Sigmoid colon (tissue), 7 donors: ENCODE measurements around the gene GSS. TPM values are rescaled to one million over a fixed set of nuclear protein-coding genes. Genes with fewer than 3 reads are reported as not detected.

ENCODE experiments used
- DNase-seq: peaks from one replicate; pipeline ENCODE4 v3.0.0-alpha.2; 2019
- H3K27ac ChIP-seq, 4 donors: fragments of 200-600 bp; sonication (generic); one replicate each; pipeline ENCODE4 v1.5.1; 2016 to 2019; ENCODE audit warnings: mild to moderate bottlenecking in 1 of 4
- H3K27me3 ChIP-seq, 3 donors: fragments of 200-600 bp; sonication (generic); one replicate each; pipeline ENCODE4 v1.5.1; 2019; ENCODE audit warnings: mild to moderate bottlenecking in 1 of 3
- H3K36me3 ChIP-seq, 4 donors: fragments of 200-600 bp; sonication (generic); one replicate each; pipeline ENCODE4 v1.5.1; 2016 to 2019
- H3K4me1 ChIP-seq, 4 donors: fragments of 200-600 bp; sonication (generic); one replicate each; pipeline ENCODE4 v1.5.1; 2017 to 2019
- H3K4me3 ChIP-seq, 4 donors: fragments of 200-600 bp; sonication (generic); one replicate each; pipeline ENCODE4 v1.5.1; 2017 to 2019; ENCODE audit warnings: mild to moderate bottlenecking in 2 of 4, moderate library complexity in 1 of 4
- H3K9me3 ChIP-seq, 4 donors: fragments of 200-600 bp in 3 of 4; sonication (generic) in 3 of 4; one replicate each; pipeline versions ENCODE4 v1.5.1 to v1.6.1; 2013 to 2019
- EP300 ChIP-seq, 4 donors: sonication (generic); formaldehyde crosslinking; IDR thresholded peaks; one replicate each; pipeline ENCODE4 v1.6.1; 2017; ENCODE audit warnings: antibody characterized with exemption in 4 of 4
- POLR2A ChIP-seq, 2 donors: fragments of 450-650 bp; IDR thresholded peaks; one replicate each; pipeline ENCODE4 v1.6.1; 2016; ENCODE audit warnings: antibody characterized with exemption in 2 of 2, mild to moderate bottlenecking in 2 of 2, moderate library complexity in 2 of 2
- POLR2AphosphoS5 ChIP-seq, 4 donors: sonication (generic); formaldehyde crosslinking; IDR thresholded peaks; one replicate each; pipeline ENCODE4 v1.6.1; 2017; ENCODE audit warnings: antibody characterized with exemption in 4 of 4
- WGBS, 2 donors: extraction: QIAGEN DNeasy Blood & Tissue Kit; methylation state at CpG; one replicate each; pipeline ENCODE4 v1.1.7; 2013; 5-methylcytosine and 5-hydroxymethylcytosine counted together
- intact Hi-C: fragments of 100-400 bp; cut with DNase I; formaldehyde crosslinking; loops from one replicate; pipeline ENCODE4 v1.15.1; 2023
- polyA plus RNA-seq, 3 donors: library from polyadenylated mRNA; stranded (reverse); fragments of 200-250 nt; gene quantifications; one replicate each; pipeline ENCODE4 v1.2.3, GENCODE V29; 2013
- total RNA-seq, 4 donors: library from RNA; depleted of rRNA; stranded (reverse); fragments of >200 nt; gene quantifications; one replicate each; pipeline ENCODE4 v1.1.0, GENCODE V29; 2016
- TF ChIP-seq, protein P1 (sequence below), 4 experiments: fragments of 450-650 bp in 3 of 4; fragments of 200-600 bp in 1 of 4; IDR thresholded peaks; one replicate each; pipeline ENCODE4 v1.5.1; 2016 to 2019; ENCODE audit warnings: antibody characterized with exemption in 4 of 4, mild to moderate bottlenecking in 3 of 4, moderate library complexity in 2 of 4
- donor health status: healthy with polysubstance abuse.
- donor health status: Bipolar disorder and iron deficiency.
- donor health status: healthy.

Gene GSS
- total and polyA plus RNA-seq, 7 donors, result 22.9 to 80.7 (median 30.5) TPM

DNA sequence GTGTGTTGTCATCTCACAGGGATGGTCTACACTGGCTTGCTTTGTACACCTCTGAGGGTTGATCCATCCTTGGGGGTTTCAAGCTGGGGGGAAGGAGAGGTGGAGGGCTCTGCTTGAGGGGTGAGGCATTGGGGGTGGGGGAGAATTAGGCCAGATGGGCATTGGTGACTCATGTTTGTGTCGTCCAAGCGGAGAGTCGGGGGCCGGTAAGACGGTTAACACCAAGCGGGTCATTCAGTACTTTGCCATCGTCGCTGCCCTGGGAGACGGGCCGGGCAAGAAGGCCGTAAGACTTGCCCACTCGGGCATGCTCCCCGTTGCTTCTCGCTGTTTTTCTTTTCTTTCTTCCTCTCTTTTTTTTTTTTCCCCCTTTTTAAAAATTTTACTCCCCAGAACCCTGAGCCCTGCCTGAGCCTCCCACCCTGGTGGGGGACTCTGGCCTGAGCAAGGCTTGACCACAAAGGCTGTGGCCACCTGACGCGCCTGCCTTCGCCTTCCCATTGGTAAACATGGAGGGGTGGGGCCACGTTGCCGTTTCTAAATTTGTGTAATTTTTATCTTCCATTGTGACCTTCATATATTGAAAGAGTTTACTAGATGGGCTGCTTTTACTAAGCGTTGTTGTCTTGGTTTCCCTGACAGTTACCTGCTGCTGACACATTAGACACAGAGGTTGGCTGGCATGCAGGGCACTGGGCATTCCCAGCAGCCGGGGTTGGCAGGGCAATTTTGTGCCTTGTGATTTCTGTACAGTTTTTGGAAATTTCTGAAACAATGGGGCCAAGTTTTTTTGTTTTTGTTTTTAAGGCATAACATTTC, 26.9 kb upstream of the GSS start:
- no peak overlapping the region for H3K27ac ChIP-seq
- DNase-seq, result no peak
- H3K4me3 ChIP-seq, result no peak overlapping the region
- peaks cover 14 to 69% (median 43%) of the 10 kb centered on the region in 3 donors for H3K27me3 ChIP-seq
- WGBS, 2 donors, result 79 to 89% methylated on average over 21 of the region's 21 CpGs
- no peaks in the 10 kb centered on the region for H3K9me3 ChIP-seq
- peaks cover 0 to 4% (median 0%) of the 10 kb centered on the region in 4 donors for H3K4me1 ChIP-seq
- no peaks in the 10 kb centered on the region for H3K36me3 ChIP-seq
- no peak for TF ChIP-seq POLR2AphosphoS5 (IDR thresholded peaks at IDR 0.05)
- intact Hi-C loops, result no loop called here

DNA sequence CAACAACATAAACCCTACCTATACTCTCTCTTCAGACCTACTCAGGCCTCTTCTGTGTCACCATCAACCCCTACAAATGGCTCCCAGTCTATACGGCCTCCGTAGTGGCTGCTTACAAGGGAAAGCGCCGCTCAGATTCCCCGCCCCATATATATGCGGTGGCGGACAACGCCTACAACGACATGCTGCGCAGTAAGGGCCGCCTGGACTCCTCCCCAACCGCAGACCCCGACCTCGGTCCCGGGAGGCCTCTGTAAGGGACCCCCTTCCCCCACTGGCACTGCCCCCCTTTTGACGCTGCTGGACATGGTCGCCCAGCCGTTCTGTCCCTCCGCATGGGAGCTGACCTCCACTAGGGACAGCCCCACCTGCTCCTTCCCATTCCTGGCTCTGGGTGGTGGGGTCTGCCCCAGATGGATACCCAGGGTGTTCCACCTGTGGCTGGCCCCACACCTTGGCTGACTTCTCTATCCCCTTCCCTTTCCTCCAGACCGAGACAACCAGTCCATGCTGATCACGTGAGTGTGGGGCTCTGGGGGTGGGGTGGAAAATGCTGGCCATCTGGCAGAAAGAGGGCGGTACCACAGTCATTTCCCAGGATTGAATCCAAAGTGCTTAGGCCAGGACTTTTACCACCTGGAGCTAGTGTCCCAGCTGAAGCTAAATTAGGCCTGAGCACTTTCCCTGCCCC, 25.1 kb upstream of the GSS start:
- H3K4me1 ChIP-seq, result peaks cover 0 to 4% (median 0%) of the 10 kb centered on the region in 4 donors
- no peak for DNase-seq
- no peaks in the 10 kb centered on the region for H3K9me3 ChIP-seq
- no peak overlapping the region for H3K27ac ChIP-seq
- peaks cover 14 to 75% (median 43%) of the 10 kb centered on the region in 3 donors for H3K27me3 ChIP-seq
- intact Hi-C loops, result no loop called here
- no peak for TF ChIP-seq POLR2AphosphoS5 (IDR thresholded peaks at IDR 0.05)
- TF ChIP-seq, protein P1, sequence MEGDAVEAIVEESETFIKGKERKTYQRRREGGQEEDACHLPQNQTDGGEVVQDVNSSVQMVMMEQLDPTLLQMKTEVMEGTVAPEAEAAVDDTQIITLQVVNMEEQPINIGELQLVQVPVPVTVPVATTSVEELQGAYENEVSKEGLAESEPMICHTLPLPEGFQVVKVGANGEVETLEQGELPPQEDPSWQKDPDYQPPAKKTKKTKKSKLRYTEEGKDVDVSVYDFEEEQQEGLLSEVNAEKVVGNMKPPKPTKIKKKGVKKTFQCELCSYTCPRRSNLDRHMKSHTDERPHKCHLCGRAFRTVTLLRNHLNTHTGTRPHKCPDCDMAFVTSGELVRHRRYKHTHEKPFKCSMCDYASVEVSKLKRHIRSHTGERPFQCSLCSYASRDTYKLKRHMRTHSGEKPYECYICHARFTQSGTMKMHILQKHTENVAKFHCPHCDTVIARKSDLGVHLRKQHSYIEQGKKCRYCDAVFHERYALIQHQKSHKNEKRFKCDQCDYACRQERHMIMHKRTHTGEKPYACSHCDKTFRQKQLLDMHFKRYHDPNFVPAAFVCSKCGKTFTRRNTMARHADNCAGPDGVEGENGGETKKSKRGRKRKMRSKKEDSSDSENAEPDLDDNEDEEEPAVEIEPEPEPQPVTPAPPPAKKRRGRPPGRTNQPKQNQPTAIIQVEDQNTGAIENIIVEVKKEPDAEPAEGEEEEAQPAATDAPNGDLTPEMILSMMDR (IDR thresholded peaks at IDR 0.05), result no peak
- no peak for TF ChIP-seq EP300 (IDR thresholded peaks at IDR 0.05)
- no peak for TF ChIP-seq POLR2A (IDR thresholded peaks at IDR 0.05)
- 84 to 88% methylated on average over 22 of the region's 22 CpGs for WGBS, 2 donors
- no peak overlapping the region for H3K4me3 ChIP-seq
- no peaks in the 10 kb centered on the region for H3K36me3 ChIP-seq

DNA sequence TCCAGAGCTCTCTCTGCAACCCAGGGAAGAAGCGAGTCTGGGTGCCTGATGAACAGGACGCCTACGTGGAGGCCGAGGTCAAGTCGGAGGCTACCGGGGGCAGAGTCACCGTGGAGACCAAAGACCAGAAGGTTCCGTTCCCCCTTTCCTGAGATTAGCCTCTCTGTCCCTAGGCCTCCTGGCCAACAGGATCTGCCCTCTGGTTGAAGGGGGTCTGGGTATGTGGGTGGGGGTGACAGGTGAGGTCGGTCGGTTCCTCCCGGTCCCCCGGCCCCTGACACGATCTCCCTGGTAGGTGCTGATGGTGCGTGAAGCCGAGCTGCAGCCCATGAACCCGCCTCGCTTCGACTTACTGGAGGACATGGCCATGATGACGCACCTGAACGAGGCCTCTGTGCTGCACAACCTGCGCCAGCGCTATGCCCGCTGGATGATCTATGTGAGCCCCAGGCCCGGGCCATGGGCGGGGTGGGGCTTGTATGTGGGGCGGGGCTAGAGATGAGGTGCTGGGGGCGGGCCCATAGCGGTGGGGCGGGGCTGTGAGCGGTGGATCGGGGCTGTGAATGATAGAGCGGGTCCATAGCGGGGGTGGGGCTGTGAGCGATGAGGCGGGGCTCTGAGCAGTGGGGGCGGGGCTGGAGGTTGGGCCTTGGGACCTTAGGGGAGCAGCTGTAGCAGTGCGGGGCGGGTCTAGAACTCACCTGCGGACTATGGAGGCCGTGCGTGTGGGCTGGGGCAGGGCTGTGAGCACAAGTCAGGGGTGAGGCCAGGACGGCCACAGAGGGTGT, 24.0 kb upstream of the GSS start:
- no peak for DNase-seq
- Histone ChIP-seq H3K27me3 (peaks cover 13 to 67% (median 42%) of the 10 kb centered on the region in 3 donors), H3K4me3 (no peak overlapping the region), H3K27ac (no peak overlapping the region), H3K36me3 (no peaks in the 10 kb centered on the region), H3K4me1 (peaks cover 0 to 4% (median 0%) of the 10 kb centered on the region in 4 donors), H3K9me3 (no peaks in the 10 kb centered on the region)
- intact Hi-C loops, result no loop called here
- 79 to 88% methylated on average over 42 of the region's 42 CpGs for WGBS, 2 donors
- no peak for TF ChIP-seq POLR2A (IDR thresholded peaks at IDR 0.05)
- TF ChIP-seq POLR2AphosphoS5 (IDR thresholded peaks at IDR 0.05), result no peak
- TF ChIP-seq, protein P1 (IDR thresholded peaks at IDR 0.05), result no peak
- TF ChIP-seq EP300 (IDR thresholded peaks at IDR 0.05), result no peak

DNA sequence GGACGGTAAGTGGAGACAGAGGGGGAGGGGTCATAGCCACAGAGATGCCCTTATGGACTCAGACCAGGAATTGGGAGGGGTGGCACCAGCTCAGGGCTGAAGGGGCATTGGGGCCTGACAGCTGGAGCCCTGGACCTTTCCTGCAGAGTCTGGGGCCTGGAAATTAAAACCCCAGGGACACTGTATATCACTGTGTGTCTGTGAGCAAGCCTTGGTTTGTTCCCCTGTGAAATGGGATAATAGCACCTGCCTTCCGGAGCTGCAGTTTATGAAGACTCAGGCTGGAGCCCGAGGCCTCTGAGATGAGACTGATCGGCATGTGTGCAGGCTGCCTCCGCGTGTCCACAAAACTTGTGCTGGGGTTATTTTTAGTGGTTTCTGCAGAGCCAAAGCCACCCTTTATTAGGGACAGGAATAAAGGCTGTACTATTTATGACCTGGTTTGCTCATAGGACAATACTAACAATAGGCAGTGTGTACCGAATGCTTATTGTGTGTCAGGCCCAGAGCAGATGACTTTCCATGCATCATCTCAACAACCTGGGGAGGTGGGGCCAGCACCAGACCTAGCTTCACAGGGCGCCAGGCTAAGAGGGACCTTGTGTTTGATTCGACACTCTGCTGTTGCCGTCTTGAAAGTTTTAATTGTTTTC, 22.6 kb upstream of the GSS start:
- no peak overlapping the region for H3K4me3 ChIP-seq
- no peak overlapping the region for H3K27ac ChIP-seq
- 80 to 86% methylated on average over 10 of the region's 10 CpGs for WGBS, 2 donors
- no peaks in the 10 kb centered on the region for H3K36me3 ChIP-seq
- H3K9me3 ChIP-seq, result no peaks in the 10 kb centered on the region
- DNase-seq, result no peak
- TF ChIP-seq, protein P1 (IDR thresholded peaks at IDR 0.05), result no peak
- TF ChIP-seq POLR2AphosphoS5 (IDR thresholded peaks at IDR 0.05) (no peak), POLR2A (IDR thresholded peaks at IDR 0.05) (no peak), EP300 (IDR thresholded peaks at IDR 0.05) (no peak)
- H3K27me3 ChIP-seq, result peaks cover 6 to 54% (median 31%) of the 10 kb centered on the region in 3 donors
- peaks cover 0 to 4% (median 0%) of the 10 kb centered on the region in 4 donors for H3K4me1 ChIP-seq
- intact Hi-C loops, result no loop called here
